Esophagus squamous epithelium (tissue), 4 donors: Measurements from ENCODE around the gene LRBA.

Experiments
- CTCF ChIP-seq, 6 experiments: fragments of 450-650 bp in 4 of 6; fragments of 200-600 bp in 2 of 6; sonication (generic) in 2 of 6; IDR thresholded peaks; one replicate each; pipeline ENCODE4 v1.5.1; 2016 to 2019; ENCODE audit warnings: antibody characterized with exemption in 6 of 6, mild to moderate bottlenecking in 4 of 6, moderate library complexity in 4 of 6
- POLR2A ChIP-seq, 4 donors: fragments of 450-650 bp; IDR thresholded peaks; one replicate each; pipeline ENCODE4 v1.6.1; 2017; ENCODE audit warnings: antibody characterized with exemption in 4 of 4, mild to moderate bottlenecking in 4 of 4, moderate library complexity in 3 of 4

GRCh38 chr4:150682126-150682525, 333.0 kb downstream of the LRBA start:
- TF ChIP-seq CTCF (IDR thresholded peaks at IDR 0.05) (no peak), POLR2A (IDR thresholded peaks at IDR 0.05) (no peak)
